Measurements from ENCODE around the gene HSPA9. TPM values are rescaled to one million over a fixed set of nuclear protein-coding genes. Genes with fewer than 3 reads are reported as not detected.

HSPA9 gene
- total and polyA plus RNA-seq, 2 of the 8 experiments (the other 6 are each of a cell fraction or from before 2014, with no cell fraction given), result 191 to 395 TPM

DNA sequence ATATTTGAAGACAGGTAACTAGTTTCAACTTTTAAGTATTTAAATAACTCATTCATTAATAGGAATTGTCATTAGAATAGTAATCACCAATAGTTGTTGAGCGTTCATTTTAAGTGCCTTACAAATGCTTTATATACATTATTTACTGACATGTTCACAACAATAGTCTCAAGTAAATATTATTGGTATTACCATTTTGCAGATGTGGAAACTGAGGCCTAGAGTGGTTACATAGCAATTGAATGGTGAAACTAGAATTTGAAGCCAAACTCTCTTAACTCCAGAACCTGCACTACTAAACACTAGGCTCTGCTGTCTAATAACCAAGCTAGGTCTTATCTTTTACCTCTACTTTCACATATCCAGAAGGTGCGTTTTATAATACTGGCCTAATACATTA, 4.8 kb upstream of the HSPA9 start:
- Histone ChIP-seq H4K91ac (replicated peaks; ENCODE audit: insufficient read length, low read length) (no peak overlapping the region), H2BK15ac (ENCODE audit: low read length) (no peak overlapping the region), H3K27me3 (replicated peaks in 1 of 4; ENCODE audit: control insufficient read depth in 3 of 4, extremely low read depth in 1 of 4, insufficient read depth in 3 of 4, low read length in 3 of 4) (no peaks in the 10 kb centered on the region), H4K8ac (ENCODE audit: extremely low read depth, insufficient read depth, low read length) (no peak overlapping the region), H2BK120ac (replicated peaks; ENCODE audit: low read depth, low read length) (no peak overlapping the region), H3K36me3 (ENCODE audit: control insufficient read depth in 2 of 4, insufficient read depth in 4 of 4, low read length in 3 of 4) (no peaks in the 10 kb centered on the region), H3K79me2 (ENCODE audit: control insufficient read depth in 1 of 2, insufficient read depth in 2 of 2, low read length in 2 of 2) (peaks cover 0 to 2% of the 10 kb centered on the region in 2 experiments; a peak in 2 of 4 replicates), H2AK5ac (ENCODE audit: low read depth, low read length) (no peak overlapping the region), H3K56ac (replicated peaks; ENCODE audit: insufficient read length, low read depth, low read length) (no peak overlapping the region), H3K4ac (replicated peaks; ENCODE audit: insufficient read length, low read depth, low read length) (no peak overlapping the region), H4K5ac (ENCODE audit: insufficient read length, low read depth, low read length) (no peak overlapping the region), H3K79me1 (ENCODE audit: low read depth, low read length) (no peaks in the 10 kb centered on the region), H2BK5ac (ENCODE audit: low read depth, low read length) (no peak overlapping the region), H3K4me1 (replicated peaks in 1 of 4; ENCODE audit: control insufficient read depth in 3 of 4, insufficient read depth in 4 of 4, low read length in 3 of 4) (peaks cover 0 to 3% (median 0%) of the 10 kb centered on the region in 4 experiments; a peak in 1 of 7 replicates), H2AFZ (ENCODE audit: low read length) (no peak overlapping the region), H2BK20ac (ENCODE audit: low read length) (no peak overlapping the region), H3K14ac (ENCODE audit: insufficient read length) (no peak overlapping the region), H3K9ac (replicated peaks in 1 of 4; ENCODE audit: extremely low read depth in 1 of 4, low read depth in 3 of 4, low read length in 3 of 4) (no peak overlapping the region), H3K9me3 (ENCODE audit: insufficient read depth in 2 of 2, low read depth in 1 of 2, low read length in 1 of 2) (no peaks in the 10 kb centered on the region; a peak in 1 of 4 replicates), H3K27ac (ENCODE audit: low read depth, low read length) (no peak overlapping the region), H3K23me2 (ENCODE audit: low read depth, low read length) (no peaks in the 10 kb centered on the region), H3K4me2 (ENCODE audit: insufficient read depth in 1 of 2, low read depth in 2 of 2, low read length in 2 of 2) (no peak overlapping the region), H3K18ac (ENCODE audit: extremely low read depth, low read length) (no peak overlapping the region), H3K23ac (ENCODE audit: insufficient read length) (no peak overlapping the region), H2BK12ac (ENCODE audit: low read depth, low read length) (no peak overlapping the region), H4K20me1 (replicated peaks in 1 of 2; ENCODE audit: control insufficient read depth in 1 of 2, insufficient read depth in 2 of 2, low read length in 2 of 2) (no peaks in the 10 kb centered on the region), H3K4me3 (ENCODE audit: extremely low read depth in 1 of 4, insufficient read depth in 2 of 4, low read depth in 3 of 4, low read length in 4 of 4) (no peak overlapping the region)
- 80% methylated on average over 2 of the region's 2 CpGs; no CpG with 5 or more reads in 1 of the 2 experiments for WGBS, 2 experiments (ENCODE audit: extremely low coverage in 1 of 2, insufficient coverage in 1 of 2, insufficient read length in 1 of 2, insufficient replicate concordance in 2 of 2, low coverage in 1 of 2, low lambda C conversion rate in 2 of 2, missing lambda C conversion rate in 1 of 2)
- FAIRE-seq (no peak), DNase-seq (ENCODE audit: low read depth in 1 of 2, low spot score in 2 of 2) (no peak)
- CTCF ChIA-PET (ENCODE audit: partially characterized antibody), result interaction anchor here (0.7 to 3.2 kb wide), 29 partner anchors 11 to 692 kb away, joined by 3 to 40 read pairs (median 5); no protein-coding TSS in a partner anchor
- POLR2A ChIA-PET (ENCODE audit: partially characterized antibody), result interaction anchor here (1.1 to 2.1 kb wide), 4 partner anchors 11 to 172 kb away, joined by 3 to 12 read pairs (median 4); partner anchors contain the start of gene ETF1
- TF ChIP-seq, protein P1, sequence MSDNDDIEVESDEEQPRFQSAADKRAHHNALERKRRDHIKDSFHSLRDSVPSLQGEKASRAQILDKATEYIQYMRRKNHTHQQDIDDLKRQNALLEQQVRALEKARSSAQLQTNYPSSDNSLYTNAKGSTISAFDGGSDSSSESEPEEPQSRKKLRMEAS (IDR thresholded peaks at IDR 0.05), result no peak
- TF ChIP-seq KDM4A (IDR thresholded peaks at IDR 0.05; ENCODE audit: low read depth, low read length, severe bottlenecking), result no peak
- no peak for TF ChIP-seq EZH2 (IDR thresholded peaks at IDR 0.05; ENCODE audit: low read depth, low read length, severe bottlenecking)
- TF ChIP-seq CTBP2 (IDR thresholded peaks at IDR 0.05; ENCODE audit: borderline replicate concordance, insufficient read depth, insufficient read length, low read length), result no peak
- no peak for TF ChIP-seq BCL11A (IDR thresholded peaks at IDR 0.05; ENCODE audit: low read depth in 2 of 2, low read length in 2 of 2)
- no peak for TF ChIP-seq EP300 (IDR thresholded peaks at IDR 0.05; ENCODE audit: borderline replicate concordance in 1 of 2, low read depth in 2 of 2, low read length in 2 of 2)
- no peak for TF ChIP-seq SP1 (IDR thresholded peaks at IDR 0.05; ENCODE audit: low read depth, low read length)
- no peak for TF ChIP-seq JUN (IDR thresholded peaks at IDR 0.05; ENCODE audit: low read depth, low read length)
